ENCODE measurements around the gene CREB1.

DNA sequence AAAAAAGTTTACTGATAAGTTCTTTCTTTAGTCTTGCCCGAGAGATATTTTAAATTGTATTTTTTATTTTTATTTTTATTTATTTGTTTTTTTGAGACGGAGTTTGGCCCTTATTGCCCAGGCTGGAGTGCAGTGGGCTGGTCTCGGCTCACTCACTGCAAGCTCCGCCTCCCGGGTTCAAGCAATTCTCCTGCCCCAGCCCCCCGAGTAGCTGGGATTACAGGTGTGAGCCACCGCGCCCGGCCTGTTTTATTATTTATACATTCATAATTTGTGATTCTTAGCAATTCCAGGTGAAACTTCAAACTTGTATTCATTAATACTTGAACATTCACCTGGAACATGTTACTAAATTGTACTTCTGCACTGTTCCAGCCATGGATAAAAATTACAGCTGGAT lies 2.9 kb downstream of the CREB1 start:
- TF ChIP-seq ARHGAP35 (IDR thresholded peaks at IDR 0.05; ENCODE audit: partially characterized antibody) (no peak), NFE2 (IDR thresholded peaks at IDR 0.05; ENCODE audit: low read depth) (no peak)
- TF ChIP-seq, protein P1, sequence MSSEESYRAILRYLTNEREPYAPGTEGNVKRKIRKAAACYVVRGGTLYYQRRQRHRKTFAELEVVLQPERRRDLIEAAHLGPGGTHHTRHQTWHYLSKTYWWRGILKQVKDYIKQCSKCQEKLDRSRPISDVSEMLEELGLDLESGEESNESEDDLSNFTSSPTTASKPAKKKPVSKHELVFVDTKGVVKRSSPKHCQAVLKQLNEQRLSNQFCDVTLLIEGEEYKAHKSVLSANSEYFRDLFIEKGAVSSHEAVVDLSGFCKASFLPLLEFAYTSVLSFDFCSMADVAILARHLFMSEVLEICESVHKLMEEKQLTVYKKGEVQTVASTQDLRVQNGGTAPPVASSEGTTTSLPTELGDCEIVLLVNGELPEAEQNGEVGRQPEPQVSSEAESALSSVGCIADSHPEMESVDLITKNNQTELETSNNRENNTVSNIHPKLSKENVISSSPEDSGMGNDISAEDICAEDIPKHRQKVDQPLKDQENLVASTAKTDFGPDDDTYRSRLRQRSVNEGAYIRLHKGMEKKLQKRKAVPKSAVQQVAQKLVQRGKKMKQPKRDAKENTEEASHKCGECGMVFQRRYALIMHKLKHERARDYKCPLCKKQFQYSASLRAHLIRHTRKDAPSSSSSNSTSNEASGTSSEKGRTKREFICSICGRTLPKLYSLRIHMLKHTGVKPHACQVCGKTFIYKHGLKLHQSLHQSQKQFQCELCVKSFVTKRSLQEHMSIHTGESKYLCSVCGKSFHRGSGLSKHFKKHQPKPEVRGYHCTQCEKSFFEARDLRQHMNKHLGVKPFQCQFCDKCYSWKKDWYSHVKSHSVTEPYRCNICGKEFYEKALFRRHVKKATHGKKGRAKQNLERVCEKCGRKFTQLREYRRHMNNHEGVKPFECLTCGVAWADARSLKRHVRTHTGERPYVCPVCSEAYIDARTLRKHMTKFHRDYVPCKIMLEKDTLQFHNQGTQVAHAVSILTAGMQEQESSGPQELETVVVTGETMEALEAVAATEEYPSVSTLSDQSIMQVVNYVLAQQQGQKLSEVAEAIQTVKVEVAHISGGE (CRISPR knock-in tag; IDR thresholded peaks at IDR 0.05) = no peak
- TF ChIP-seq, protein P2, sequence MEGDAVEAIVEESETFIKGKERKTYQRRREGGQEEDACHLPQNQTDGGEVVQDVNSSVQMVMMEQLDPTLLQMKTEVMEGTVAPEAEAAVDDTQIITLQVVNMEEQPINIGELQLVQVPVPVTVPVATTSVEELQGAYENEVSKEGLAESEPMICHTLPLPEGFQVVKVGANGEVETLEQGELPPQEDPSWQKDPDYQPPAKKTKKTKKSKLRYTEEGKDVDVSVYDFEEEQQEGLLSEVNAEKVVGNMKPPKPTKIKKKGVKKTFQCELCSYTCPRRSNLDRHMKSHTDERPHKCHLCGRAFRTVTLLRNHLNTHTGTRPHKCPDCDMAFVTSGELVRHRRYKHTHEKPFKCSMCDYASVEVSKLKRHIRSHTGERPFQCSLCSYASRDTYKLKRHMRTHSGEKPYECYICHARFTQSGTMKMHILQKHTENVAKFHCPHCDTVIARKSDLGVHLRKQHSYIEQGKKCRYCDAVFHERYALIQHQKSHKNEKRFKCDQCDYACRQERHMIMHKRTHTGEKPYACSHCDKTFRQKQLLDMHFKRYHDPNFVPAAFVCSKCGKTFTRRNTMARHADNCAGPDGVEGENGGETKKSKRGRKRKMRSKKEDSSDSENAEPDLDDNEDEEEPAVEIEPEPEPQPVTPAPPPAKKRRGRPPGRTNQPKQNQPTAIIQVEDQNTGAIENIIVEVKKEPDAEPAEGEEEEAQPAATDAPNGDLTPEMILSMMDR (IDR thresholded peaks at IDR 0.05 in 2 of 3, conservative IDR thresholded peaks at IDR 0.05 in 1 of 3; ENCODE audit: insufficient read depth in 2 of 3, low read depth in 1 of 3, low read length in 3 of 3) = no peak

Measured in K562 (cell line).